HG02852 (cell line): ENCODE data around the gene PPP1R9B.
A peak's percentile ranks its signal among the peaks of the same experiment; 100 is the strongest.

Experiments used
- ATAC-seq: cut with Tn5 transposase; IDR thresholded peaks from one replicate; pipeline ENCODE4 v1.9.1; 2021; ENCODE audit warnings: mild to moderate bottlenecking, moderate library complexity; ENCODE audit not compliant: unreplicated experiment

PPP1R9B gene

DNA sequence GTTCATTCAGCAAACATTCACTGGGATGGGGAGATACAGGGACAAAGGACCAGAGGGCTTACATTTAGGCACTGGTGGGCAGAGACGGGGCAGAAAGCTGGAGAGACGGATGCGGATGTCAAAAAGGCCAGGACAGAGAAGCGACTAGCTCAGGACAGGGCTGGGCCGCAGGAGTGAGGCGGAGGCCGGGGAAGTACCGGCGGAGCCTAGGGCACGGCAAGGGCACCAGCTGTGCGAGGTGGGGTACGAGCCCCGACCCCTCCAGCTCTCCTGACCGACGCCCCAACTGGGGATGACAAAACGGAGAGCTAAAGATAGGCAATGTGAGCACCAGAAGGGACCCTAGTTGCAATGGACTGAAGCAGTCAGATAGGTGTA is 11.4 kb upstream of the PPP1R9B start:
- ATAC-seq: no peak

DNA sequence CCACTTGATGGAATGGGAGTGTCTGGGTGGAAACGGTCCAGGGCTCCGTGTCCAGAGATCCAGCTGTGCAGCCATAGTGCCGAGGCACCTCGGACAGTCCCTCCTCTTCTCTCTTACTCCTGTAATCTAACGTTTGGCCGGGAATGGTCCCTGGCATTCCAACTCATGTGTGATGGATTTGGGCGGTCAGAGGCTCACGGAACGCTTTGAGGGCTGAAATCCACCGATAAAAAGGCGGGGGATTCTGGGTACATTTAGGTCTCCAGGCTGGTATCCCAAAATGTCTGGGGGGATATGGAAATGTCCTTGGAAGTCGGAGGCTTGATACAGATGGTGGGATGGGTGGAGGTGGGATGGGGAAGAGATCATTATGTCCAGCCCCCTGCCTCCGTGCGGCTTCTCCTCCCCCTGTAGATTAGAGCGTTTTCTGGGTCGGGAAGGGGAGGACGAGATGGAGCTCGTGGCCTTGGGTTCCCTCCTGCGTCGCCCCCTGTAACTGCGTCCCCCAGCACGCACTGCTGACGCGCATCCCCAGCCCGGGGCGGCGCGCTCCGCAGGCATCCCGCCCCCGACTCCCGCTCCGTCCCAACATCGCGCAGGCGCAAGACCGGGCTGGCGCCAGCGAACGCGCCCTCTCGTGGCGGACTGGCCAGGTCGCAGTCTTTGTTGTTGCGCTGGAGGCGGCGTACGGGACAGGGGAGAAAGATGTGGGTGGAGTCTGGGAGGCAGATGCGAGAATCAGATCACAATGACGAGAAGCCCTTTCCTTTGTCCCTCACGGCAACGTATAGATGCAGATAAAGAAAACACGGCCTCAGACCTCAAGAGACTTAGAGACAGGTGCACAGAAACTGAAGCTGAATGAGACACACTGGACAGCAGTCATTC is 10.8 kb upstream of the PPP1R9B start:
- ATAC-seq: peak; percentile 92

DNA sequence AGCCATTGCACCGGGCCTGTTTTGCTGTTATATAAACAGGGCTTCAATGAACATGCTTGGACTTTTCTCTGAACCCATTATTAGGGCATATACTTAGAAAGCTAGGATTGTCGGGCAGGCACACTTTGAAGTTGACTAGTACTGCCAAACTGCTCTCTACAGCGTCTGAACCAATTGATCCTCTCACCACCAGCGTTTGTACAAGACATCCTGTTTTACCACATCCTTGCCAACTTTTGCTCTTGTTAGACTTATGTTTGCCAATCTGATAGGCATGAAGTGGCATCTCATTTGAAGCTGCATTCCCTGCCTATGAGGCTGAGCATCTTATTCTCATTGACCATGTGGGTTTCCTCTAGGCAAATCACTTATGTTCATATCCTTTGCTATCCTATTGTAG is 7.4 kb upstream of the PPP1R9B start:
- ATAC-seq: no peak

DNA sequence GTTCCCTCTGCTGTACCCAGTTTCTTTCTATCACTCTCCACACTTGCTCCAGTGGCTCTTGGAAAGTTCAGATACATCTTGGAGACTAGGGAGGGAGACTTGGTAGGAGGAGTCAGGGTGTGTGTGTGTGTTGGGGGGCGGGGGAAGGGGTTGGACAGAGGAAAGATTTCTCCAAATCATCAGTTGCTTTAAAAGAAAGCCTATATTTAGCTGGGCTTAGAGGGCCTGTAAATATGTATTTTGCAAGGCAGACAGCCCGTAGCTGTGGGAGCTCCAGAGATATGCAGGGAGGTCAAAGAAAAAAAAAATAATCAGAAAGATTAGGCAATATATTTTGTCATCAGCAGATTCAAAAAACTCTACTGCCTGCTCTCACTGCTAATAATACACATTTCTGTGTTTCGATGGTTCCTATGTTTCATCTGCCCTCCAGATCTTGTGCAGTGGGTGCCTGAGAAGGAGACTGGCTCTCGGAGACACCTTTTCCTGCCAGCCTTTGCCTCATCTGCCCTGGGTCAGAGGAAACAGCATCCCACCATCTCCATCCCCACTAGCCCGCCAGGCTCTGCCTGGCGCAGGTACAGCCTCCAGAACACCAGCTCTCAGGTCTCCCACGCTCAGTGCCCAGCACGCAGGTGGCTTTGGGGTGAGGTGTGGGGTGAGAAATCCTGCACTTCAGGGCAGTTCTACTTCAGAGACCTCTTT is 4.8 kb upstream of the PPP1R9B start:
- ATAC-seq: no peak

DNA sequence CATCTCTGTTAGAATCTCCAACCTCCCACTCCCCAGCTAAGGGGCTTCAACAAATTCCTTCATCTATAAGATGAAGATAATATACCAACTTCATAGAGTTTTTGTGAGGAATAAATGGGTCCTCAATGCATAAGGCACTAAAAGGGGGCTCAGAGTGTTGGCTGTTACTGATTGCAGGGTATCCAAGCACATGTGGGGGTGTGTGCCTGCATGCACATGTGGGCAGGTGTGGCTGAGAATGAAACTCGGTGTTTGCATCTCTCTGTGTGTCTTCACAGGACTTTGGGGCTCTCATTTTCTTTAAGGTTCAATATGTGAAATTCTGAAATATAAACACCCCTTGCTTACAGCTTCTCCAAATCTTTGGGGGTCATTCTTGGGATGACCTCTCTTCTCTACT is 4.1 kb upstream of the PPP1R9B start:
- ATAC-seq: no peak

DNA sequence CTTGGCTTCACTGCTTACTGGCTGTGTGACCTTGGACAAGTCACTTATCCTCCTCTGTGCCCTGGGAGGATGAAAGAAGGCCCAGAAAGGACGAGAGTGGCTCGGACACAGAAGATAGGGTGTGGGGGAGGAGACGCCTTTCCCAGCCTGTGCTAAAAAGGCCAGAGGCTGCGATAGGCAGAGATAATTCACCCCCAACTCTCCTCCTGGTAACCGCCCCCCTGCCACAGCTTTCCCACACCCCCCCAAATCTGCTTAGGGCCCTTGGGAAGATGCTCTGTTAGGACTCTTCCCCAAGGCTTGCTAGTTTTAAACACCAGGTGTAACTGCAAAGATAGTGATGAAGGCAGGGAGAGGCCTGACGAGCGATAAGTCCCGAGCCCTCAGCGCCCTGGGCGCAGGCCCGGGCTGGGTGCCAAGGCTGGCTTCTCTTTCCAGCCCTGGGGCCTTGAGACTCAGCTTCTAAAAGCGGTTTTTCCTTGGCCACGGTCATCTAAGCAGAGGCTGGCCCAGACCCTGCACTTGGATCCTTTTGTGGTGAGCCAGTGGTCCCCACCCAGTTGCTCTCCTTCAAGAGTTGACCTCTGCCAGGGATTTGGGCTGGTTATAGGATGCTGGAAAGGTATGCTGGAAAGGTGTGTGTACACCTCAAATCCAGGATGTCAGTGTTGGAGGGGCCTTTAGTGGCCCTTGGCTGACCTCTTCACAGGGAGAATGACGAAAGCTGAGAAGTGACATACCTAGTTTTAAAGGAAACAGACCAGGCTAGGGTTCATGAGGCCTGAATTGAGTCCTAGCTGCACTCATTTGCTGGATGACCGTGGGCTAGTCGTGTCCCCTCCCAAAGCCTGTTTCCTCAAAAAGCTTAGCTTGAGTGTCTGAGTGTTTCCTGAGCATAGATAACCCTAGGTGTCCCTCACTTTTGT is 3.4 kb upstream of the PPP1R9B start:
- ATAC-seq: no peak

DNA sequence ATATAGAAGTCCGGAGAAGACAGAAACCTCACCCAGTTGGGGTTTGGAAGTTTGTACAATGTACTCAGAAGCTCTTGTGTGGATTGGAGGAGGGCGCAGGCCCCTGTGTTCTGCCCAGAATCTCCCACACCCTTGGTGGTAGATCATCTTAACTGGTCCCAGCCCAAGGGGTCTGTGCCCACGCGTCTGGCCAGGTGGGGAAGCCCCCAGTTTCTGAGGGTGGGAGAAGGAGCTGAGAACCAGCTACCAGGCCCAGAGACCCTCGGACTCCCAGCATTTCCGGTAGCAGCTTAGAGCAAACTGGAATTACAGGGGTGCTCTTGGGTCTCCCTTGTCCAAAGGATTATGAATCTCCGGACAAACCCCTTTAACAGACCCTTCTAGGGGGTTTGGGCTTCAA is 2.3 kb upstream of the PPP1R9B start:
- ATAC-seq: no peak

DNA sequence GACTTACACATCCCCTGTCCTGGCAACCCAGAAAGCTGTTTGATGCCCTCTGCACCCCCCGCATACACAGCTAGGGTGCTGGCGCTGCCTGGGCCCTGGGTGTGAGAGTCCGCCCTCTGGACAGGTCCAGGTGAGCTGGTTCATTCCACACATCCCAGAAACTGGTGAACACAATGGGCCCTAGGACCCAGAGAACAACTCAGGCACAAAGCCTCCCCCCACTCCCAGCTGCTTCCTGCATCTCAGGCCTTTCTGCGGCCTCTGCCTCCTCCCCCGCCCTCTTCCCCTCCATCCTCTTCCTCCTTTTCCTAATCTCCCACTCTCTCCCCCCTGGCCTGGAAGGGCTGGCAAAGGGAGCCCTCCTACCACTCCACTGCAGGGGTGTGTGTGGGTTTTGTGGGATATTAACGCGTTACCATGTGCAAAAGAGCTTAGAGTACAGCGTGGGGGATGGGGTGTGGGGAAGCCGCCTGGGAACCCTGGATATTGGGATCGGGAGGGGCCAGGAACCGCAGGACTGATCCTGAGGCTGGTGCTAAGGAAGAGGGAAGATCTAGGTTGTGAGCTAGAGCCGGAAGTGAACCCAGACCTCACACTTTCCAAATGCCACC is 1.6 kb upstream of the PPP1R9B start:
- no peak for ATAC-seq

DNA sequence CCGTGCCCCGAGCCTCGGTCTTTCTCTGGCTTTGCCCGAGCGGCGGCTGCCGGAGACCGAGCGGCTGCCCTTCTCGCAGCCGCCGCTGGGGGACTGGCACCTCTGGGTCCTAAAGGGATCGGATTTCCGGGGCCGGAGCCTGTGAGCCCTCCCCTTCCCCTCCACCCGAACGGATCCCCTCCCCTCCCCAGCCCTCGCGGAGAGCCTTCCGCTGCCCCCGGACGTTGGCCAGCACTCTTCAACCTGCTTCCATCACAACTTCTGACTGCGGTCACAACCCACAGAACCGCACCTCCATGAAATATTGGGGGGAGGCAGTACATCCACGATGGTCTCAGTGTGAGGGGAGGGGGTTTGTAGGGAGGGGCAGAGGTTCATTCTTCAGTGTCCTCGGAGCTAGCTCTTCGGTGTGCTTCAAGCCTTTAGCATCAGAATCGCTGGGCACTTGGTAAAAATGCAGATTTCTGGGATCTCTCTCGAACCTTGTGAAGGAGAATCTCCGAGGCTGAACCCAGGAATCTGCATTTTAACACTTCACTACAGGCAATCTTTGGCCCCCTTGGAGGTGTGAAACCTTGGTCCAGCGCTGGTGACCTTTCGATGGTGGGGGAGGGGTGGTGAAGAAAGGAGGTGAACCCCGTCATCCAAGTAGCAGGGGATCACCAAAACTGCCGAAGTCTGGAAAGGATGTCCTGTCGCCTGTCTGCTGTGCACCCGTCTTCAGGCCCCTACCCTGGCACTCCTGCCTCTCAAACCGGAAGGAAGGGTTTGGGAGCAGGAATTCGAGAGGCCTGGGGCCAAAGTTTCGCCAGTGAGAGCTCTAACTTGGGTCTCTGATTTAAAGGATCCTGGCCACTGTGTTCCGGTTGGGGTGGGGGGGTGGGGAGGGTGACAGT is 812 bp upstream of the PPP1R9B start:
- peak; percentile 41 for ATAC-seq

DNA sequence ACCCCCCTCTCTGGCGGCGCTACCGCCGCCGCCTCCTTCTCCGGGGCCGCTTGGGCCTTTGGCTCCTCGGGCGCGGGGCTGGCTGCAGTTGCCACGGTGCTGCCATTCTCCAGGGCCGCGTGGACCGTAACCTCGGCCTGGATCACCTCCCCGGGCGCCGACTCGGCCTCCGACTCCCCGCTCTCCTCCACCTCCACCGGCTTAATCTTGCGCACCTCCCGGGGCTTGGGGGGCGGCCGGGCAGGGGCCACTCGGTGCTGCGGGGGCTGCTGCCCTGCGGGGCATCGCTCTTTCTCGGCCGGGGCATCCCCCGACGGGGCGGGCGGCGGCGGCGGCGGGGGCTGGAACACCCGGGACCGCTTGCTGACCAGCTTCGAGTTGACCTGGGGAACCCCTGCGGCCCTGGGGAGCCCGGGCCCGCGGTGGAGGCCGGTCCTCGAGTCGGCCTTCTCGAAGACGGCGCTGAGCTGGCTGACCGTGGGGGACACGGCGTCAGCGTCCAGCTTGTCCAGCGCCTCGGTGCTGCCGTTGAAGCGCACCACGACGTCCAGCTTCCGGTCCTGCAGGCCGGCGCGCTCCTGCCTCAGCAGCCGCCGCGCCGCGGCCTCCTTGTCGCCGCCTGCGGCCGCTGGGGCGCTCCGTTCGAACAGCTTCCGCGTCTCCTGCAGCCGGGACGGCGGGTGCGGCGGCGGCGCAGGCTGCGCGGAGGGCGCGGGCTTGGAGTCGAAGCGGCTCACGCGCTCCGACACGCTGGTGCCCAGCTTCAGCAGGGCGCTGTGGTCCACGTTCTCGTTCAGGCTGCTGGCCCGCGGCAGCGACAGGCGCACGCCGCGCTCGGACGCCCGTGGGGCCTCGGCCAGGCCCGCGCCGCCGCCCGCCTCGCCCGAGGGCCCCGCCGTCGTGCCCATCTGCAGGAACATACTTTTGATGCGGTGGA is 792 bp downstream of the PPP1R9B start:
- ATAC-seq: no peak

DNA sequence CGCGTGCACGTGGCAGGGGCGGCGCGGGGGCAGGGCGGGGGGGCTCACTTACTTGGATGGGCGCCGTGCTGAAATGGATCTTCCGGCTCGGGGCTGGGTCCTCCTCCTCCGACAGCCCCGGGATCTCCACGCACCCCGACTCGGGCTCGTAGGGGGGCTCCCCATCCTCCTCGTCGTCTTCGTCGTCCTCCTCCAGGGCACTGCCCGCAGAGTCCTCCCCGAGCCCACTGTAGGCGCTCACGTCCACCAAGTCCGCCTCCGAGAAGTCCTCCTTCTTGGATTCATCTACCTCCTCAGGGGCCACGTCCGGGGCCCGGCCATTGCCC is 1.4 kb downstream of the PPP1R9B start:
- no peak for ATAC-seq

DNA sequence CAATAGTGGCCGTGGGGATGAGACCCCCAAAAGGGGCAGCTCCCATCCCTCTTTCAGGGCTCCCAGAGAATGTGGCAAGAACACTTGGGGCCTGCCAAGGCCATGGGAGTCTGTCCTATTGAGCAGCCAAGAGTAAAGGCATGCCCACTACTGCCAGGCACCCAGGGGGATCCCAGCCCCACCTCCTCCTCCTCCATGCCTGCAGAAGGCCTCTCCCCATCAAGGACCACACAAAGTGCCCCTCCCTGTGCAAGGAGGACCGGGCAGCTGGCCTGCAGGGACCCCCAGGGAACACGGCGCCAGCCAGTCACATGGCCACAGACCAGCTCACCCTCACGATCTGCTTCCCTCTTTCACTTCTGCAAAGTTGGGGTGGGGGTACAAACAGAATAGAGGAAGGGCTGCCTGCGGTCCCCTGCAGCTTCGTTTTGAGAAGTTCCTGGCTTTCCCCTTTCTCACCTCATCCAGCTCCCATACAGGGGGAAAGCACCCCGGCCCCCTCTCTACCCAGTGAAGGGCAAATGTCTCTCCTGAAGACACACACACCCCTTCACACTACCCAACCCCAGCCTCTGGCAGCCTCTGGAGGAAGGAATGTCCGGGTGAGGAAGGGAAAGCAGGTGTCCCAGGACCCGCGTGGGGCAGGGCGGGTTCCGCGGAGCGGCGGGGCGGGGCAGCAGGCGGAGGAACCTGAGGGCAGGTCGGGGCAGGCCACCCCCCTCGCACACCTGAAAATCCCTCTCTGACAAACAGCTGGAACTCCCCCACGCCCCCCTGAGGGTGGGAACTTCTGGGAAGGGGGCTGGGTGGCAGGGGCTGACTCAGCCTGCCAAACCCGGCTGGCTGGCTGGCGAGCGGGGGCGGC is 2.0 kb downstream of the PPP1R9B start:
- peak; percentile 45 for ATAC-seq

DNA sequence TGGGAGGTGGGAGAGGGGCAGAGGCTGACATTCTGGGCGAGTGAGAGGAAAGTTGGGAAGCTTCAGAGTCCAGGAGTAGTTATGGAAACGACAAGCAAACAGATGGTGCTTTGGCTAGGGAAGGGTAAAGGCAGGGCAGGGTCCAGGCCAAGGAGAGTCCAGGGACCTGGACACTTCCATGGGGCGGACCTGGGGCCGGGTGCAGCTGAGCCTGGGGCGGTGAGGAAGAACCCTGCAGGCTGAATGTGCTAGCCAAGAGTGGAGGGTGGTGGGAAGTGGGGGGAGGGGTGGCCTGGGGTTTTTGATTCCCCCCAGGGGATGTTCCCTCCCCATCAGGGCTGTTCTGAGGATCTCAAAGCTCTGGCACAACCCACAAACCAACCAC is 2.6 kb downstream of the PPP1R9B start:
- no peak for ATAC-seq

DNA sequence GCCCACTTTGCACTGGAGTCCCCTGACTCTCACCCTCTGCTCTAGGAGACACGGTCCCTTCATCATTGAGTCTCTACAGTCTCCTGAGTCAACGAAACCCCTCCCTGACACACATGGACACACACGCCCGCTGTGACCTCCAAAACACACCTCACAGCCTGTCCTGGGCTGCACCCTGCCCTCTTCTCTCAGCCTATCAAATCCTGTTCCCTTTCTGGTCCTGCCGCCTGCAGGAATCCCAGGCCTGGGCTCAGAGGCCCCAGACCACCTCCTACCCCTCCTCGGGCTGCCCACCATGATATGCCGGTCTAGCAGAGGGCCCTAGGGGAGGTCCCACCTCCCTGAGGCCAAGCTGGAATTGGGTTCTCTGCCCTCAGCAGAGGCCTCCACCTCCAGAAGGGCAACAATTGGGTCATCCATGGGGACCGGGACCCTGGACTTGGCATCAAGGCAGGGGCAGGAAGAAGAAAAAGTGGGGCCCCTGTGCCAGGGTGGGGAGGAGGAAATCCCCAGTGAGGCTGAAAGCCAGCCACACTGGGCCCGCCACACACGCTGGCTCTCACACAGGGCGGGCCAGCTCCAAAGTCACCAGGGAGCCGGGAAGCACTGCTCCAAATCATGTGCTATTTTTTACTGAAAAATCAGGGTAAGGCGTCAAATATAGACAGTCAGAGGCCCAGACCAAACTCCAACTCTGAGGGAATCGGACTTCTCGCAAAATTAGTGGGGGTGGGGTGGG is 3.4 kb downstream of the PPP1R9B start:
- ATAC-seq: no peak

DNA sequence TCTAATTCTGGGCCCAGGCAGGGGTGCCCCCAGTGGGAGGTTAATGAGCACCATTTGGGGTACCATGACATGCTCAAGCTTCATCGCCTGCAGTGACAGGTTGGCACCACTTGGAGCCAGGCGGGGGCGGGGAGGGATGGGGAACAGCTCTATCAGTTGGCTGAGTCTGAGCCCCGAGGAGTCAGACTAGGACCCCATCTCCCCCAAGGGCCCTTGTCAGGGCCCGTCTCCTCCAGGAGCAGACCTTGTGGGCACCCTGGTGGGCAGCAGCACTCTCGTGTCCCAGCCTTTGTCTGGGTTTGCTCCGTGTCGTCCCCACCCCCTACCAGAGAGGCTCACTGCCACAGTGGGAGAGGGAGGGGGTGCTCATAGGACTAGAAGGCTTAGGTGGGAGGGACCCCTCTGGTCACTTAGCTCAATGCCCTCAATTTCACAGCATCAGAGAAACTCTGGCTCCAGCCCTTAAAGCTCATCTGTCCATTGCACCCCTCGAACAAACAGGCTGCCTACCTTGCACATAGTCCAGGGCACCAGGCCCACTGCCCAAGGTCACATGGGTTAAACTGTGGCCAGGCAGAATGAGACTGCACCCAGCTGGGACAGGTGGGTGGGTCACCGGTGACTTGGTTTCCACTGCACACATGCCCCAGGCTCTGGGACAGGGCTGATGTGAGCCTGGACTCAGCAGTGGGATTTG is 4.1 kb downstream of the PPP1R9B start:
- no peak for ATAC-seq

DNA sequence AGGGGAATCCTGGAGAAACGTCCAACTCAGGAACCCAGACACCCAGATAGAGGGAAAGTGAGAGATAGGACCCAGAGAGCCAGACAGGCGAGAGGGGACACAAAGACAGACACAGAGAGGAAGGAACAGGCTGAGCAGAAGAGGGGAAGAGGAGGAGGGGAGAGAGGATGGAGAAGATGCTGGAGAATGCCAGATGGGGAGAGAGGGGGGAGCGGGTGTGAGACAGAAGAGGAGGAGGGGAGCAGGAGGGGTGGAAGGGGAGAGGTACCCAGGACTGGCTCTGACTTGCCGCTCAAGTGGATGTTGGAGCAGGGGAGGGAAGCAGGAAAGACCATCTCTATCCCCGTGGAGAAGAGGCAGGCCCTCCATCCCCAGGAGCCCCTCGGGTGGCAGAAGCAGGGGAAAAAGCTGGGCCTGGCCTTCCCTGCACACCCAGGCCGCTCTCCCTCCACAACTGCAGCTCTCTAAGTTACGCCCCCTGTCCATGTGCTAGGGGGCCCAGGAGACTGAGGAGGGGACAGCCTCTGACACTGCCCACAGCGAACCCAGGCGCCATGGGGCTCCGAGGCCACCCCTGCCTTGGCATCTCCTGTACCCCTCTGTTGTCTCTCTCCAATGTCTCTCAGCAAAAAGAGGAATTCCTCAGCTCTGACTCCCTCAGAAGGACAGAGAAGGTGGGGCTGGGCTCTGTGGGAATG is 4.8 kb downstream of the PPP1R9B start:
- no peak for ATAC-seq
